Keratinocyte (primary cell): ENCODE data around the gene POU3F1.

Experiments used
- EZH2 ChIP-seq: IDR thresholded peaks from one replicate; pipeline ENCODE4 v1.6.1; 2012; ENCODE audit warnings: inconsistent platforms, mild to moderate bottlenecking, low read length, moderate library complexity
- TF ChIP-seq, protein P1 (sequence below), 3 experiments: IDR thresholded peaks in 1 of 3; conservative IDR thresholded peaks in 1 of 3; optimal IDR thresholded peaks in 1 of 3; 2 replicates in 2 of 3; 3 replicates in 1 of 3; pipeline versions ENCODE3 to v1.5.1; 2011; ENCODE audit warnings: low read length in 3 of 3, mild to moderate bottlenecking in 3 of 3, moderate library complexity in 2 of 3, control low read depth in 1 of 3, inconsistent platforms in 1 of 3; ENCODE audit not compliant: insufficient read depth in 2 of 3; ENCODE audit errors: extremely low read depth in 1 of 3

DNA sequence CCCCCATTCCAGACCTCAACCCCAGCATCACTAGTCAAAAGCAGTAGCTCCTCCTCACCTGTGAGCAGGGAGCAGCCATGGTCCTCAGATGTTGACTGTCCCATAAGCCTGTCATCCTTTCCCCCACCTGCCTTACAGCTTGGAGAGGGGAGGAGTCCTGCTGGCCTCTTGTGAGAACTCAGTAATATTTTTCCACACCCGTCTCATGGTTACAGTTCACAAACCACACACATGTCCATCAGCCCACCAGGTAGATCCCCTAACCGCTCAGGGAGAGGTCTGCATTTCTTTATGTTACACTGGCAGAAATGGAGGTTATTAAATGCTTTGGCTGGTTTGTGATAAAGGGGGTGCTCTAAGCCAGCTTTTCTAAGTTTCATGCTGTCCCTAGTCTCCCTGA lies 26.3 kb upstream of the POU3F1 start:
- TF ChIP-seq EZH2: no peak
- TF ChIP-seq, protein P1, sequence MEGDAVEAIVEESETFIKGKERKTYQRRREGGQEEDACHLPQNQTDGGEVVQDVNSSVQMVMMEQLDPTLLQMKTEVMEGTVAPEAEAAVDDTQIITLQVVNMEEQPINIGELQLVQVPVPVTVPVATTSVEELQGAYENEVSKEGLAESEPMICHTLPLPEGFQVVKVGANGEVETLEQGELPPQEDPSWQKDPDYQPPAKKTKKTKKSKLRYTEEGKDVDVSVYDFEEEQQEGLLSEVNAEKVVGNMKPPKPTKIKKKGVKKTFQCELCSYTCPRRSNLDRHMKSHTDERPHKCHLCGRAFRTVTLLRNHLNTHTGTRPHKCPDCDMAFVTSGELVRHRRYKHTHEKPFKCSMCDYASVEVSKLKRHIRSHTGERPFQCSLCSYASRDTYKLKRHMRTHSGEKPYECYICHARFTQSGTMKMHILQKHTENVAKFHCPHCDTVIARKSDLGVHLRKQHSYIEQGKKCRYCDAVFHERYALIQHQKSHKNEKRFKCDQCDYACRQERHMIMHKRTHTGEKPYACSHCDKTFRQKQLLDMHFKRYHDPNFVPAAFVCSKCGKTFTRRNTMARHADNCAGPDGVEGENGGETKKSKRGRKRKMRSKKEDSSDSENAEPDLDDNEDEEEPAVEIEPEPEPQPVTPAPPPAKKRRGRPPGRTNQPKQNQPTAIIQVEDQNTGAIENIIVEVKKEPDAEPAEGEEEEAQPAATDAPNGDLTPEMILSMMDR (optimal IDR thresholded peaks at IDR 0.05 in 1 of 3, IDR thresholded peaks at IDR 0.05 in 1 of 3, conservative IDR thresholded peaks at IDR 0.05 in 1 of 3; ENCODE audit: extremely low read depth in 1 of 3, insufficient read depth in 2 of 3, low read length in 3 of 3): no peak
